HG02642 (cell line): Measurements from ENCODE around the gene TTLL5.
A peak's percentile ranks its signal among the peaks of the same experiment; 100 is the strongest.

Source experiments
- ATAC-seq: cut with Tn5 transposase; IDR thresholded peaks from one replicate; pipeline ENCODE4 v1.9.1; 2021; ENCODE audit warnings: mild to moderate bottlenecking; ENCODE audit not compliant: unreplicated experiment, poor library complexity

Gene TTLL5

DNA sequence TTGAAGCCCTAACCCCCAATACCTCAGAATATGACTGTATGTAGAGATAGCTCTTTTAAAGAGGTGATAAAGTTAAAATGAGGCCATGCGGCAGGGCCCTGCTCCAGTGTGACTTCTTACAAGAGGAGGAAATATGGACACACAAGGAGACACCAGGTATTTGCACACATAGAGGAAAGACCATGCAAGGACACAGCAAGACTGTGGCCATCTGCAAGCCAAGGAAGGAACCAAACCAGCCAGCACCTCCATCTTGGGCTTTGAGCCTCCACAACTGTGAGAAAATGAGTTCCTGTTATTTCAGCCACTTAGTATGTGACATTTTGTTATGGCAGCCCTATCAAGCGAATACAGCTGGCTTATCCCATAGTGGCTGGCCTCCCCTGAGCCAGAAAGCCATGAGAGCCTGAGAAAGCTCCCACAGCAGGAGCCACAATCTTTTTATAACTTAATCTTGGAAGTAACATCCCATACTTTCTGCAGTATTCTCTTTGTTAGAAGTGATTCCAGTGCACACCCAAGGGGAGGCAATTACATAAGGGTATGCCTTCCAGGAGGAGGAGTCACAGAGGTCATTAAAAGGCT is 272.8 kb downstream of the TTLL5 start:
- ATAC-seq, result no peak

DNA sequence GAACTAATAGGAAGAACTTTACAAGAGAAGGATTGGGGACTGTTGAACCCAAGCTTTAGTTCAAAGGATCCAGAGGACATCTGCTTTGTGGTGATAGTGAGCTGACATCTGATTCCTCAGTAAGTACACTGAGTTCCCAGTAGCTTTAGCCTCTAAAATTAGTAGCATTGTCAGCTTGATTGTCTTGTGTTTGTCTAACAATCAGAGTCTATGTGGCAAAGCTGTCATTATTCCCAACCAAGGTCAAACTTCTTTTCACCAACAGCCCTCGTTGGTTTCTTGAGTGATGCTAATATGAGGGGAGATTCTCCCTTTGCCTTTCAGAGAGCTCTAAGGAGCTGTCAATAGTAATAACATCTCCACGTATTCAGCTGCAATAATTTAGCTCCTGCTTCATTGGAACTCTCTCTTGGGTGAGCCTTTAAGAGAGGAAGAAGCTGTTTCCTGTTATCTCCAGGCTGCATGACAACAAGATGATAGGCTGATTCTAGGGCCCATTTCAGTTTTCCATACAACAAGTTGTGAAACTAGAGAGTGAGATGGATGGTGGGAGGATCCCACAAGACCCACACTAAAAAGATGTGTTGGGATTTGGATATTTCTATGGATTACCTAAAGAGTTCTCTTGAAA is 274.1 kb downstream of the TTLL5 start:
- ATAC-seq, result no peak

DNA sequence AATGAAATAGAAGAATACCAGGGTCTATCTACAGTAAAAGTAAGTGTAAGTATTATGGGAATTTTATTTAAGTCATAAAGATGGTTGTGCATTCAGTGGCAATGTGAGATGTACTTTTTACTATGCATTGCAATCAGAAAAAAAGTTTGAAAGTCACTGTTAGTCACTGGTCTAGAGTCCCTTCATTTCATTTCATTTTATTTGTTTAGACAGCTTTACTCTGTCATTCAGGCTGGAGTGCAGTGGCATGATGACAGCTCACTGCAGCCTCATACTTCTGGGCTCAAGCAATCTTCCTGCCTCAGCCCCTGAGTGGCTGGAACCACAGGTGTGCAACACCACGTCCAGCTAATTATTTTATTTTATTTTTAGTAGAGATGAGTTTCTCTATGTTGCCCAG is 278.2 kb downstream of the TTLL5 start:
- no peak for ATAC-seq

GRCh38 chr14:75941030-75941429 is 280.0 kb downstream of the TTLL5 start:
- no peak for ATAC-seq

GRCh38 chr14:75944607-75945241 is 283.7 kb downstream of the TTLL5 start:
- ATAC-seq, result no peak

- no peak for ATAC-seq
Measured at GRCh38 chr14:75946785-75947184, 285.7 kb downstream of the TTLL5 start.

DNA sequence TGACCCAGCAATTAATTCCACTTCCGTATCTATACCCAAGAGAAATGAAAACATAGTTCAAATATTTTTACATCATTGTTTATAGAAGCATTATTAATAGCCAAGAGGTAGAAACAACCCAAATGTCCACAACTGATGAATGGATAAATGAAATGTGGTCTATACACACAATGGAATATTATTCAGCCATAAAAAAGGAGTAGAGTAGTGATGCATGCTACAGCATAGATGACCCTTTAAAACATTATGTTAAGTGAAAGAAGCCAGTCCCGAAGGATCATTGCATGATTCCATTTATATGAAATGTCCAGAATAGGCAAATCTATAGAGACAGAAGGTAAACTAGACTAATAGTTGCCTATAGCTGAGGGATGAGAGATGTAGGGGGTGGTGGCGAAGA is 291.4 kb downstream of the TTLL5 start:
- no peak for ATAC-seq

- no peak for ATAC-seq
Measured at GRCh38 chr14:75959031-75959430, 298.0 kb downstream of the TTLL5 start.

- peak; percentile 78 for ATAC-seq
Measured at GRCh38 chr14:75960231-75960630, 299.2 kb downstream of the TTLL5 start.

DNA sequence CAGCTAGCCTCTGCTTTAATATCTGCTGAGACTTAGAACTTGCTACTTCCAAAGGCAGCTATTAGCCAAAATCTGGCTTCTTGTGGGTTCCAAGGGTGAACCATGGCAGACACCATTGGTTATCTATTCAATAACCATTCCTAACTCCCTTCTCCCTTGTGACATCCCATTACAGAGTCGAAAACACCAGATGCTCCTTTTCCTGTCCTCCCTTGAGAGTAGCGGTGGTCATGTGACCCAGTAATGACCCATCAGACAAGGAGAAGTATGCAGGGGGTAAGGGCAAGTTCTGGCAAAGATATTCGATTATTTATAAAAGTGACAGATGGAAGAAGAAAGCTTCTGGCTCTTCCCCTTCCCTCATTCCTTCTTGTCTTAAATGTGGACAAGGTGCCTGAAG is 300.6 kb downstream of the TTLL5 start:
- ATAC-seq, result no peak

GRCh38 chr14:75967866-75968265 is 306.8 kb downstream of the TTLL5 start:
- no peak for ATAC-seq

- no peak for ATAC-seq
Measured at GRCh38 chr14:75968456-75968855, 307.4 kb downstream of the TTLL5 start.

DNA sequence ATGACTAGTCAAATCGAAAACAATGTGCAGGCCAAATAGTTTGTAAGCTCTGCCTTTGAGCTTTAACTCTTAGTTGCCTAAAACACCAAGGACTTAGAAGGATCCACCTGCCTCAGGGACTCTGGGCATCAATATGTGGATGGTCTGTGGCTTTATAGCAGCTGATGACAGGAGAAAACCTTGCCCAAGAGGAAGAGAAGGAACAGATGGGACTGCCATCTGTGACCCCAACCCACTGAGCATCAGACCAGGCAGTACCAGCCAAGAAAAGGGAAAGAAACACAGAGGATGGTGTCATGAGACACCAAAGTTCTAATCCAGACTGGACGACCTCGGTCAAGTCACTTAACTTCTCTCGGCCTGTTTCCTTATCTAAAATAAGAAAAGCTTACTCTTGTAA is 308.1 kb downstream of the TTLL5 start:
- ATAC-seq, result no peak

DNA sequence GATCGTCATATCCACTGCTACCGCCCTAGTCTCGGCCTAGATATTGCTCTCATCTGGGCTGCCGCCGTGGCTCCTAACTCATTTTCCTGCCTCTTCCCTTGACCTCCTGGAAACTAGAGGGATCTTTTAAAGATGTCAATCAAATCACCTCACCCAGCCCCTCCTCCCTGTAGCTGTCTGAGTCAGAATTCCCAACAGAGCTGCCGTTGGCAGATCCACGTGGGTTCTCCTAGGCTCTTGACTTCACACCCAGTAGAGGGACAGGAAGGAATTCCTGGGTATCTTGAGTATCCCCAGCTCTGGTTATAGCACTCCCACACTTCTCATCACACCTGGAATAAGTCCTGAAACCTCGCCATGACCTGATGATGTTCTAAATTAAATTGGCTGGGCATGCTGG is 308.8 kb downstream of the TTLL5 start:
- ATAC-seq, result no peak

DNA sequence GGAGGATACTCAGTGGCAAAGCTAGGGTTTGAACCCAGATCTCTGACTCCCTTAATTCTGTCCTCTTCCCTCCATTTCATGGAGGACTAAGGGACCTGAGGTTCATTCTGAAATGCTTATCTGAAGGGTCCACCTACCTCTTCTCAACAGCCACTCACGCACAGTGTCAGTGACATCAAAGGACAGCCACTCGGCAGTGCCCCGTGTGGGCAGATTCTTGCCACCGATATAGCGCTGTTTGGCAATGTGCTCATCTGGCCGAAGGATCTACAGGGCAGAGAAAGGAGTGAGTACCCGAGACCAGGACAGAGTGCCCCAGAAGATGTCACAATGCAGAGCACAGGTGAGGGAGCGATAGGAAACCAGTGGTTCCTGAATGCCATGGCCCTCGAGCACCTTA is 309.9 kb downstream of the TTLL5 start:
- ATAC-seq, result no peak

- ATAC-seq, result no peak
Measured at GRCh38 chr14:75971509-75971908, 310.5 kb downstream of the TTLL5 start.

- ATAC-seq, result no peak
Measured at GRCh38 chr14:75972801-75973421, 311.9 kb downstream of the TTLL5 start.

DNA sequence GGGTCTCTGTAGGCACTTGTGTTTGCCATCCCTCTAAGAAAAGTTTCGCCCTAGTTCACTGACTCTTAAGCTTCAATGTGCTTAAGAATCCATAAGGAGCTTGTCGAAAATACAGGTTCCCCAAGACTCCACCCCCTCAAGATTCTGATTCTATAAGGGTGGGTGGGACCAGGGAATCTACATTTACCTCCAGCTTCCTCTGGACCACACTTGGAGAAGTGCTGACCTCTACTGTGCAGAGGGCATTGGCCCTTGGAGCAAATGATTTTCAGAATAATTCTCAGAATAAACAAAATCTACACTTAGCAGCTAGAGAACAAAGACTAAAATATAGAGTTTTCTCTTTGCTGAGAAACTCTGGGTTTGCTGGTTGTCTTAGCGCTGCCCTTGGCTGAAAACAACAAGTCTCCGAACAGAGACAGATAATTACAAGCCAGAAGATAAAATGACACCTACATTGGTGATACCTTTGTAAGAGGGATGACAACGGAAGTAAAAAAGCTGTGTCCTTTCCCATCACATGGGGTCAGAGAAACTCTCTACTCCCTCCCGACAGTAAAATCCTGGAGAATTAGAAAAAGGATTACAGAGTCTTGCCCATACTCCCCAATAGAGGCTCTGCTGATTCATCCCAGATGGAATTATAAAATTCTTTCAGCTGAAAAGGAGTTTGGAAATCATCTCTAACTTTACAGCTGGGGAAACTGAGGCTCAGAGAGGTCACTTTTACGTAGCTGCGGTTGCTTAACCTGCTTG is 316.0 kb downstream of the TTLL5 start:
- no peak for ATAC-seq

- no peak for ATAC-seq
Measured at GRCh38 chr14:75977582-75977943, 316.5 kb downstream of the TTLL5 start.

DNA sequence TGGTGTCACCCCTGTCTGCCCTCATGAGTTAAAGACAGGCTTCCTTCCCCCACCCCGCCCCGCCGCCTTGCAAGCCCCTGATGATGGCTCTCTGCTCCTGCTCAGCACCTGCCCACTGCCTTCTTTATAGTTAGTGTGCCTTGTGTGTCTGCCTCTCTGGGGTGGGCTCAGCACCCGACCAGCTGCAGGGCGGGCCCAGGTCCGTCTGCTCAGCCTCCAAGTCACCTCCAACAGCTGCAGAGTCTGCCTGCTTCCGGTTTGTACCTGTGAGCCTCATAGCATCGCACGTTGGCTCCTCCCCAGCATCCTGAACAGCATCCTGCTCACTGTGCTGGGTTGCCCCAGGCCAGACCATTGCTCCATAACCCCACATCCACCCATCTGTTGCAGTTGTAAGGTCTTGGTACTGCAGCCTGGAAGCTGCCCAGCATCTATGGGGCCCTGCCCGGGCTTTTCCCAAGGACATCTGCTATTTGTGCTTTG is 317.2 kb downstream of the TTLL5 start:
- ATAC-seq, result no peak

DNA sequence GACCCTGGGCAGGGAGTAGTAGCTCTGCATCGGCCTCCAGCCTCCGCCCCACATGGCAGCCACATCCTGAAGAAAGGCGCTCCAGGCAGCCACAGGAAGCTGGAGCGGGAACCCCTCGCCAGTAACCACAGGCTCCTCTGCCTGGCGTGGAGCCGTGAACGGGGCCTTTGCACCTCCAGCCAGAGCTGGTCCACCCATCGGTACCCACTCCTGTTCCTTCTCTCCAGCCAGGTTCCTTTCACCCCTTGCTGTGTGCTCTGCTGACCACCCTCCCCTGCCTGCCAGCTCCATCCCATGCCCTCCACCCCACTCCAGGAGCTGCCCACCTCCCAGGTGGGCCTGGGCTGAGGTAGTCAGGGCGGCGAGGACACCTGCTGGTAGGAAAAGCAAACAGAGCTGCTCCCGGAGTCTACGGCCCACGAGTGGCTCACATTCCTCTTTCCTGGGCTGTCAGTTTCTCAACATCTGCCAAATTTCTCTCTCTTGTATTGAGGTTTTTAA is 318.1 kb downstream of the TTLL5 start:
- no peak for ATAC-seq
